MM.1S (cell line): ENCODE results near the gene EED.
"Not testable (repeated sequence)": the region's sequence is repeated elsewhere in the genome, so short reads cannot be mapped to it uniquely, and the experiment has no call there.

Source experiments
- DNase-seq: peaks from one replicate; pipeline ENCODE4 v3.0.0-alpha.2; 2015
- H2AFZ ChIP-seq: fragments of 300-600 bp; sonication (generic); 2 replicates; pipeline ENCODE4 v1.6.0; 2016; ENCODE audit warnings: antibody characterized with exemption, low read length
- H3F3A ChIP-seq: fragments of 300-600 bp; sonication (generic); 2 replicates; pipeline ENCODE4 v1.6.1; 2016; ENCODE audit warnings: mild to moderate bottlenecking, antibody characterized with exemption, low read length, moderate library complexity, mixed read lengths; ENCODE audit not compliant: insufficient read depth
- H3K27ac ChIP-seq: fragments of 300-600 bp; sonication (generic); 2 replicates; pipeline ENCODE4 v1.5.1; 2016; ENCODE audit warnings: mild to moderate bottlenecking, low read length
- H3K27me3 ChIP-seq: fragments of 300-600 bp; sonication (generic); replicated peaks from 2 replicates; pipeline ENCODE4 v1.6.0; 2016; ENCODE audit warnings: low read length; ENCODE audit not compliant: insufficient read depth
- H3K36me3 ChIP-seq: fragments of 300-600 bp; sonication (generic); replicated peaks from 2 replicates; pipeline ENCODE4 v1.6.1; 2016; ENCODE audit warnings: mild to moderate bottlenecking, low read length, mixed read lengths; ENCODE audit not compliant: insufficient read depth
- H3K4me1 ChIP-seq: fragments of 300-600 bp; sonication (generic); 2 replicates; pipeline ENCODE4 v1.6.1; 2016; ENCODE audit warnings: low read length, mixed read lengths
- H3K4me2 ChIP-seq: fragments of 300-600 bp; sonication (generic); 2 replicates; pipeline ENCODE4 v1.6.0; 2016; ENCODE audit warnings: low read depth, low read length
- H3K4me3 ChIP-seq: fragments of 300-600 bp; sonication (generic); 2 replicates; pipeline ENCODE4 v1.5.1; 2016; ENCODE audit warnings: low read length, mixed read lengths
- H3K79me2 ChIP-seq: fragments of 300-600 bp; sonication (generic); 2 replicates; pipeline ENCODE4 v1.6.1; 2016; ENCODE audit warnings: mixed run types, low read length, mixed read lengths
- H3K9ac ChIP-seq: fragments of 300-600 bp; sonication (generic); 2 replicates; pipeline ENCODE4 v1.6.1; 2016; ENCODE audit warnings: low read length, mixed read lengths
- H3K9me2 ChIP-seq: fragments of 300-600 bp; sonication (generic); replicated peaks from 2 replicates; pipeline ENCODE4 v1.6.1; 2016; ENCODE audit warnings: mild to moderate bottlenecking, low read length, mixed read lengths; ENCODE audit not compliant: insufficient read depth
- H3K9me3 ChIP-seq: fragments of 300-600 bp; sonication (generic); replicated peaks from 2 replicates; pipeline ENCODE4 v1.6.1; 2016; ENCODE audit warnings: mild to moderate bottlenecking, low read length, mixed read lengths; ENCODE audit not compliant: insufficient read depth
- H4K20me1 ChIP-seq: fragments of 300-600 bp; sonication (generic); 2 replicates; pipeline ENCODE4 v1.6.1; 2016; ENCODE audit warnings: mild to moderate bottlenecking, low read length, moderate library complexity, mixed read lengths; ENCODE audit not compliant: insufficient read depth
- EZH2 ChIP-seq: fragments of 300-600 bp; sonication (generic); optimal IDR thresholded peaks from 2 replicates; pipeline ENCODE3; 2017; ENCODE audit warnings: low read depth, mild to moderate bottlenecking, antibody characterized with exemption, low read length, mixed read lengths
- EZH2phosphoT487 ChIP-seq: fragments of 300-600 bp; sonication (generic); IDR thresholded peaks from 2 replicates; pipeline ENCODE4 v1.6.1; 2018; ENCODE audit warnings: antibody characterized with exemption, low read length
- TF ChIP-seq, protein P1 (sequence below): fragments of 300-600 bp; sonication (generic); IDR thresholded peaks from 2 replicates; pipeline ENCODE4 v1.5.1; 2016; ENCODE audit warnings: antibody characterized with exemption, low read length, mixed read lengths

EED gene

DNA sequence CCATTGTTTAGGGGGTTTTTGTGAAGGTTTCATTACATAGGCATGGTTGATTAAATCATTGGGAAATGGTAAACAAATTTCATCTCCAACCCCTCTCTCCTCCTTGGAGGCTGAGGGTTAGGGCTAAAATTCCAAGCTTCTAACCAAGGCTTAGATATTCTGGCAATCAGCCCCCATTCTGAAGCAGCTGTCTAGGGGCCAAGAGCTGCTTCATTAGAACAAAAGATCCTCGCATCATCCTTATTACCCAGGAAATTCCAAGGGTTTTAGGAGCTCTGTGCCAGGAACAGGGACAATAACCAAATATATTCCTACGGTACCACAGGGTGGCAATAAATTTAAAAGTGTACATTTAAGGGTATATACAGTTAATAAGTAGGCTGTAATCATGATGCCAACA is 22.5 kb upstream of the EED start:
- Histone ChIP-seq H3K9ac (no peak overlapping the region), H4K20me1 (no peaks in the 10 kb centered on the region), H3K4me1 (no peaks in the 10 kb centered on the region), H3K79me2 (no peaks in the 10 kb centered on the region), H3K4me3 (no peak overlapping the region), H2AFZ (no peak overlapping the region), H3F3A (no peaks in the 10 kb centered on the region), H3K36me3 (no peaks in the 10 kb centered on the region), H3K27ac (no peak overlapping the region), H3K9me3 (no peaks in the 10 kb centered on the region), H3K4me2 (no peak overlapping the region), H3K9me2 (no peaks in the 10 kb centered on the region), H3K27me3 (no peaks in the 10 kb centered on the region)
- no peak for DNase-seq
- TF ChIP-seq, protein P1, sequence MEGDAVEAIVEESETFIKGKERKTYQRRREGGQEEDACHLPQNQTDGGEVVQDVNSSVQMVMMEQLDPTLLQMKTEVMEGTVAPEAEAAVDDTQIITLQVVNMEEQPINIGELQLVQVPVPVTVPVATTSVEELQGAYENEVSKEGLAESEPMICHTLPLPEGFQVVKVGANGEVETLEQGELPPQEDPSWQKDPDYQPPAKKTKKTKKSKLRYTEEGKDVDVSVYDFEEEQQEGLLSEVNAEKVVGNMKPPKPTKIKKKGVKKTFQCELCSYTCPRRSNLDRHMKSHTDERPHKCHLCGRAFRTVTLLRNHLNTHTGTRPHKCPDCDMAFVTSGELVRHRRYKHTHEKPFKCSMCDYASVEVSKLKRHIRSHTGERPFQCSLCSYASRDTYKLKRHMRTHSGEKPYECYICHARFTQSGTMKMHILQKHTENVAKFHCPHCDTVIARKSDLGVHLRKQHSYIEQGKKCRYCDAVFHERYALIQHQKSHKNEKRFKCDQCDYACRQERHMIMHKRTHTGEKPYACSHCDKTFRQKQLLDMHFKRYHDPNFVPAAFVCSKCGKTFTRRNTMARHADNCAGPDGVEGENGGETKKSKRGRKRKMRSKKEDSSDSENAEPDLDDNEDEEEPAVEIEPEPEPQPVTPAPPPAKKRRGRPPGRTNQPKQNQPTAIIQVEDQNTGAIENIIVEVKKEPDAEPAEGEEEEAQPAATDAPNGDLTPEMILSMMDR, result no peak

DNA sequence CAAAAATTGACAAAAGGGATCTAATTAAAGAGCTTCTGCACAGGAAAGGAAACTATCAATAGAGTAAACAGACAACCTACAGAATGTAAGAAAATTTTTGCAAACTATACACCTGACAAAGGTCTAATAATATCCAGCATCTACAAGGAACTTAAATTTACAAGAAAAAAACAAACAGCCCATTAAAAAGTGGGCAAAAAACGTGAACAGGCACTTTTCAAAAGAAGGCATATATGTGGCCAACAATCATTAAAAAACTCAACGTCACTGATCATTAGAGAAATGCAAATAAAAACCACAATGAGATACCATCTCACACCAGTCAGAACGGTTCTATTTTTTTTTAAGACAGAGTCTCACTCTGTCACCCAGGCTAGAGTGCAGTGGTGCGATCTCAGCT is 20.0 kb upstream of the EED start:
- not testable (repeated sequence) for H2AFZ ChIP-seq, H3K9me3 ChIP-seq, H3K27ac ChIP-seq, DNase-seq, H3K4me3 ChIP-seq, H3K4me1 ChIP-seq, H3K36me3 ChIP-seq, H3K4me2 ChIP-seq, H3K79me2 ChIP-seq, H3K9ac ChIP-seq, H4K20me1 ChIP-seq, H3K27me3 ChIP-seq, H3K9me2 ChIP-seq, H3F3A ChIP-seq

DNA sequence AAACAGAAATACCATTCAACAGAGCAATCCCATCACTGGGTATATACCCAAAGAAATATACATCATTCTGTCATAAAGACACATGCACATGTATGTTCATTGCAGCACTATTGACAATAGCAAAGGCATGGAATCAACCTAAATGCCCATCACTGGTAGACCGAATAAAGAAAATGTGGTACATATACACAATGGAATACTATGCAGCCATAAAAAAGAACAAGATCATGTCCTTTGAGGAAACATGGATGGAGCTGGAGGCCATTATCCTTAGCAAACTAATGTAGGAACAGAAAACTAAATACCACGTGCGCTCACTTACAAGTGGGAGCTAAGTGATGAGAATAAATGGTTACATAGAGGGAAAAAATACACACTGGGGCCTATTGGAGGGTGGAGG is 19.2 kb upstream of the EED start:
- not testable (repeated sequence) for H3K4me2 ChIP-seq, H3K27me3 ChIP-seq, H3K79me2 ChIP-seq, DNase-seq, H3K27ac ChIP-seq, H3K9me3 ChIP-seq, H3K36me3 ChIP-seq, H3K4me3 ChIP-seq, H3K9me2 ChIP-seq, H4K20me1 ChIP-seq, H3F3A ChIP-seq, H3K4me1 ChIP-seq, H2AFZ ChIP-seq, H3K9ac ChIP-seq

DNA sequence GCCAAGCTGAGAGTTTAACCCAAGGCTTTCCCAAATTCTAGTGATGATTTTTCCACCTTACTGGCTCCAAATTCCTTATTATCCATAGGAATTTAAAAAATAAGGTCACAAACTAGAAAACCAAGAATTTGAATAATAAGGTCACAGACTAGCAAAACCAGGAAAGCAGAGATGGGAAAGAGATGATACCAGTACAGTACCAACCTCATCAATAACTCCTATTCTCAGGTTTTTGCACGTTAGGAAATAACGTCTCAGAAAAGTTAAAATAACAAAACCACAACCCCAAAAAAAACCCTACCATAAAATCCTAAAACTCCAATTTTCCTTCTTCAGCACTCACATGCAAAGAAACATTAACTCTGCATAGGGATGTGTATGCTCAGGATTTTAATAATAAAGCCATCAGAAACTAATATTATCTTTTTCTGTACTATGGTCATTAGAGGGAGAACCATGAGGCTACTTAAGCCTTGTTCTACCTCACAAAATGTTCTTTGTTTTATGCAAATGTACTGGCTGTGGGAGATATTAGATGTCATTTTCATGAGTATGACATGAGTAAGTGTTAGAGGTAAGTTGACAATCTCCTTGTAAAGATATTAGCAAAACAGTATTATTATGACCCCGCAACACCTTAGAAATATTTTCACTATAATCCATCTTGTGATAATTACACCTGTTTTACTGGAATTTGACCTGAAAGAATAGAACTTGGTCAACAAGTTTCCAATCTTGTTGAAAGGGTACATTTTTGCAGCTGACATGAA is 16.1 kb upstream of the EED start:
- no peaks in the 10 kb centered on the region for H3K9me3 ChIP-seq
- H3K27me3 ChIP-seq, result no peaks in the 10 kb centered on the region
- H4K20me1 ChIP-seq, result no peaks in the 10 kb centered on the region
- H3K4me2 ChIP-seq, result no peak overlapping the region
- H3K27ac ChIP-seq, result no peak overlapping the region
- DNase-seq, result no peak
- no peak overlapping the region for H3K9ac ChIP-seq
- H3K79me2 ChIP-seq, result no peaks in the 10 kb centered on the region
- H3K36me3 ChIP-seq, result no peaks in the 10 kb centered on the region
- H3K4me3 ChIP-seq, result no peak overlapping the region
- no peak overlapping the region for H2AFZ ChIP-seq
- no peaks in the 10 kb centered on the region for H3F3A ChIP-seq
- TF ChIP-seq EZH2phosphoT487, result no peak
- TF ChIP-seq EZH2, result no peak
- no peaks in the 10 kb centered on the region for H3K4me1 ChIP-seq
- no peaks in the 10 kb centered on the region for H3K9me2 ChIP-seq

DNA sequence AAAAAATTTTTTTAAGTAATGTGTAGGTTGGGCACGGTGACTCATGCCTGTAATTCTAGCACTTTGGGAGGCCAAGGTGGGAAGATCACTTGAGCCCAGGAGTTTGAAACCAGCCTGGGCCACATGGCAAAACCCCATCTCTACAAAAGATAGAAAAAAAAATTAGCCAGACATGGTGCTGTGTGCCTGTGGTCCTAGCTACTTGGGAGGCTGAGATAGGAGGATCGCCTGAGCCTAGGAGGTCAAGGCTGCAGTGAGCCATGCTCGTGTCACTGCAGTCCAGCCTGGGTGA is 15.6 kb upstream of the EED start:
- not testable (repeated sequence) for H3K27ac ChIP-seq, H3K79me2 ChIP-seq, H3K9ac ChIP-seq, H3K4me1 ChIP-seq, H3K9me2 ChIP-seq, H3K36me3 ChIP-seq, H4K20me1 ChIP-seq, H2AFZ ChIP-seq, DNase-seq, H3K4me3 ChIP-seq, H3K9me3 ChIP-seq, H3K27me3 ChIP-seq, H3F3A ChIP-seq, H3K4me2 ChIP-seq
